Body of pancreas (tissue), 4 donors: ENCODE measurements around the gene STK32B. TPM values are rescaled to one million over a fixed set of nuclear protein-coding genes. Genes with fewer than 3 reads are reported as not detected.

Experiments
- ATAC-seq: fragments of 150-250 bp; one replicate; pipeline ENCODE4 v1.9.1; 2016
- DNase-seq, 4 donors: peaks; one replicate each; pipeline ENCODE4 v3.0.0-alpha.2; 2019
- H3K27ac ChIP-seq, 4 donors: fragments of 200-600 bp; sonication (generic); 1 replicate in 3 of 4; 2 replicates in 1 of 4; pipeline versions ENCODE4 v1.5.1 to v1.6.1; 2016 to 2019; ENCODE audit warnings: mild to moderate bottlenecking in 1 of 4, mixed read lengths in 1 of 4, moderate library complexity in 1 of 4
- H3K27me3 ChIP-seq, 2 donors: fragments of 200-600 bp; sonication (generic); one replicate each; pipeline ENCODE4 v1.6.0; 2016; ENCODE audit warnings: mild to moderate bottlenecking in 1 of 2
- H3K36me3 ChIP-seq, 2 donors: fragments of 200-600 bp; sonication (generic); replicated peaks in 1 of 2; 2 replicates each; pipeline ENCODE4 v1.5.1; 2016; ENCODE audit warnings: low read depth in 2 of 2; ENCODE audit not compliant: insufficient read depth in 1 of 2
- H3K4me1 ChIP-seq: fragments of 200-600 bp; sonication (generic); one replicate; pipeline ENCODE4 v1.6.0; 2016
- H3K4me3 ChIP-seq, 2 donors: fragments of 200-600 bp; sonication (generic); 1 replicate in 1 of 2; 2 replicates in 1 of 2; pipeline ENCODE4 v1.5.1; 2016 to 2019
- H3K9me3 ChIP-seq, 3 donors: fragments of 200-600 bp; sonication (generic); 1 replicate in 2 of 3; 2 replicates in 1 of 3; pipeline ENCODE4 v1.5.1; 2016
- POLR2A ChIP-seq, 3 donors: fragments of 450-650 bp; IDR thresholded peaks; one replicate each; pipeline ENCODE4 v1.6.1; 2016; ENCODE audit warnings: antibody characterized with exemption in 3 of 3, mild to moderate bottlenecking in 2 of 3
- WGBS, 2 donors: methylation state at CpG; one replicate each; pipeline ENCODE4 v1.1.5; 2017; 5-methylcytosine and 5-hydroxymethylcytosine counted together
- intact Hi-C: fragments of 100-400 bp; cut with DNase I; formaldehyde crosslinking; loops from one replicate; pipeline ENCODE4 v1.15.1; 2023
- total RNA-seq, 2 donors: library from RNA; depleted of rRNA; stranded (reverse); fragments of >200 nt; gene quantifications; one replicate each; pipeline ENCODE4 v1.1.0, GENCODE V29; 2016
- TF ChIP-seq, protein P1 (sequence below), 7 experiments: fragments of 450-650 bp in 4 of 7; fragments of 200-600 bp in 3 of 7; sonication (generic) in 3 of 7; IDR thresholded peaks; one replicate each; pipeline ENCODE4 v1.5.1; 2016 to 2019; ENCODE audit warnings: antibody characterized with exemption in 7 of 7

Gene STK32B
- total RNA-seq, 2 donors from 2014 or later: 1.3 to 4.9 TPM

DNA sequence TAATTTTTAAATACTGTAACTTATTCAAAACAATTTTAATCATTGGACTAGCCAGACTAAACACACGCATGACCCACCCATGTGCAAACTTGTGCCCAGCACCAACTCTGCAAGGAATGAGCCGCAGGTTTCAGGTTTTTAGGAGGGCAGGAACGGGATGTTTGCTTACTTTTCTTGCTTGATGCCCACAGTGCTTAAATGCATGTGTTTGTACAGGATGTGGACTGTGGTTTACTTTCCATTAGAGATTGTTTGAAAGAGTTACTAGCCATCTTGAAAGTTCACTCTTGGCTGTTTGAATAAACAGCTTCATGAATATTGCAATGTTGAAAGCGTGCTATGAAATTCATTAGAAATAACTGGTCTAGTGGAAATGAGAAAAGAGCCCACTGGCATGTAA lies 83.3 kb downstream of the STK32B start:
- 81 to 83% methylated on average over 4 of the region's 4 CpGs for WGBS, 2 donors
- intact Hi-C loops: no loop called here
- peaks cover 26% of the 10 kb centered on the region for H3K4me1 ChIP-seq
- H3K27ac ChIP-seq: no peak overlapping the region
- DNase-seq (no peak), ATAC-seq (no peak)
- no peaks in the 10 kb centered on the region for H3K27me3 ChIP-seq
- no peaks in the 10 kb centered on the region for H3K9me3 ChIP-seq
- no peaks in the 10 kb centered on the region for H3K36me3 ChIP-seq
- TF ChIP-seq, protein P1, sequence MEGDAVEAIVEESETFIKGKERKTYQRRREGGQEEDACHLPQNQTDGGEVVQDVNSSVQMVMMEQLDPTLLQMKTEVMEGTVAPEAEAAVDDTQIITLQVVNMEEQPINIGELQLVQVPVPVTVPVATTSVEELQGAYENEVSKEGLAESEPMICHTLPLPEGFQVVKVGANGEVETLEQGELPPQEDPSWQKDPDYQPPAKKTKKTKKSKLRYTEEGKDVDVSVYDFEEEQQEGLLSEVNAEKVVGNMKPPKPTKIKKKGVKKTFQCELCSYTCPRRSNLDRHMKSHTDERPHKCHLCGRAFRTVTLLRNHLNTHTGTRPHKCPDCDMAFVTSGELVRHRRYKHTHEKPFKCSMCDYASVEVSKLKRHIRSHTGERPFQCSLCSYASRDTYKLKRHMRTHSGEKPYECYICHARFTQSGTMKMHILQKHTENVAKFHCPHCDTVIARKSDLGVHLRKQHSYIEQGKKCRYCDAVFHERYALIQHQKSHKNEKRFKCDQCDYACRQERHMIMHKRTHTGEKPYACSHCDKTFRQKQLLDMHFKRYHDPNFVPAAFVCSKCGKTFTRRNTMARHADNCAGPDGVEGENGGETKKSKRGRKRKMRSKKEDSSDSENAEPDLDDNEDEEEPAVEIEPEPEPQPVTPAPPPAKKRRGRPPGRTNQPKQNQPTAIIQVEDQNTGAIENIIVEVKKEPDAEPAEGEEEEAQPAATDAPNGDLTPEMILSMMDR (IDR thresholded peaks at IDR 0.05): no peak
- TF ChIP-seq POLR2A (IDR thresholded peaks at IDR 0.05): no peak
- H3K4me3 ChIP-seq: no peak overlapping the region

GRCh38 chr4:5137226-5137625 lies 85.9 kb downstream of the STK32B start:
- Histone ChIP-seq H3K27me3 (no peaks in the 10 kb centered on the region), H3K36me3 (no peaks in the 10 kb centered on the region), H3K27ac (peak overlapping the region in 3 of 4 donors; percentile 13 to 72 (median 62)), H3K9me3 (no peaks in the 10 kb centered on the region), H3K4me1 (peaks cover 26% of the 10 kb centered on the region), H3K4me3 (no peak overlapping the region)
- intact Hi-C loops: no loop called here
- DNase-seq (no peak), ATAC-seq (no peak)
- no peak for TF ChIP-seq POLR2A (IDR thresholded peaks at IDR 0.05)
- TF ChIP-seq, protein P1 (IDR thresholded peaks at IDR 0.05): no peak
- WGBS, 2 donors: 84 to 85% methylated on average over 2 of the region's 2 CpGs

DNA sequence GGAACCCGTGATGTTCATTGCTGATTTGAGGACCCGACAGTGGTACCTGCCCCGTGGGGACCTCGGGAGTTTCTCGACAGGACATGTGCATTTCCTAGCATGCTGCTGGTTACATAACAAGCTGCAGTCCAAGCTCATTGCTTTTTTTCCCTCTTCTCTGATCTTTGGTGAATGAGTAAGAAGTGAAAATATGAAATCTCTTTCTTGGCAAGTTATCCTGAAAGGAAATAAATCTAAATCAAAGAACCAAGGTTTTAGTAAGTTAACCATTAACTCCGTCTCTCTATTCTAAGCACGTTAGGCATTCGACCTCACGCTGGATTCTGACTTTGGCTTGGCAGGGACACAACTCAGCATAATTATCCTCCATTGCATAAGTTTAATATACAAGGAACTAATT lies 86.6 kb downstream of the STK32B start:
- peak; percentile 91 for ATAC-seq
- no peaks in the 10 kb centered on the region for H3K27me3 ChIP-seq
- no peaks in the 10 kb centered on the region for H3K36me3 ChIP-seq
- TF ChIP-seq, protein P1 (IDR thresholded peaks at IDR 0.05): no peak
- TF ChIP-seq POLR2A (IDR thresholded peaks at IDR 0.05): no peak
- H3K4me1 ChIP-seq: peaks cover 26% of the 10 kb centered on the region
- intact Hi-C loops: no loop called here
- H3K4me3 ChIP-seq: no peak overlapping the region
- DNase-seq: peak; percentile 46 to 75 (median 62)
- peak overlapping the region in 3 of 4 donors; percentile 13 to 72 (median 66) for H3K27ac ChIP-seq
- 17 to 21% methylated on average over 9 of the region's 9 CpGs for WGBS, 2 donors
- no peaks in the 10 kb centered on the region for H3K9me3 ChIP-seq

DNA sequence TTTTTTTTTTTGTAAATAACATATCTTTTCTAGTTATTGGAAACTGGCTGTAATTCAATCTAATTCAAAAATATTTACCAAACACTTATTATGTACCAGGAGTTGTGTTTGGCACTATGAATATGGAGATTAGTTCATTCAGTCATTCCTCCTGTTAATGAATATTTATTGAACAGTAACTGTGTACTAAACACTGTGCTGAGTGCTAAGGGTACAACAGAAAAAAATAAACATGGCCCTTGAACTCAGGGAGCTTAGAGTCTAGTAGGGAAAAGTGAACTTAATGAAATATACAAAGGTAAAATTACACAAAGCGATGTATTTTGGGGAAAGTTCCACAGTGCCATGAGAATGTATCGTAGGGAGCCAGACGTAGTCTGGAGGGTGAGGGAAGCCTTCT lies 87.1 kb downstream of the STK32B start:
- ATAC-seq (peak; percentile 33), DNase-seq (no peak)
- Histone ChIP-seq H3K9me3 (no peaks in the 10 kb centered on the region), H3K4me3 (no peak overlapping the region), H3K4me1 (peaks cover 26% of the 10 kb centered on the region), H3K36me3 (no peaks in the 10 kb centered on the region), H3K27ac (peak overlapping the region in 3 of 4 donors; percentile 53 to 72 (median 66)), H3K27me3 (no peaks in the 10 kb centered on the region)
- TF ChIP-seq, protein P1 (IDR thresholded peaks at IDR 0.05): no peak
- no peak for TF ChIP-seq POLR2A (IDR thresholded peaks at IDR 0.05)
- 70 to 85% methylated on average over 3 of the region's 3 CpGs for WGBS, 2 donors
- intact Hi-C loops: no loop called here

DNA sequence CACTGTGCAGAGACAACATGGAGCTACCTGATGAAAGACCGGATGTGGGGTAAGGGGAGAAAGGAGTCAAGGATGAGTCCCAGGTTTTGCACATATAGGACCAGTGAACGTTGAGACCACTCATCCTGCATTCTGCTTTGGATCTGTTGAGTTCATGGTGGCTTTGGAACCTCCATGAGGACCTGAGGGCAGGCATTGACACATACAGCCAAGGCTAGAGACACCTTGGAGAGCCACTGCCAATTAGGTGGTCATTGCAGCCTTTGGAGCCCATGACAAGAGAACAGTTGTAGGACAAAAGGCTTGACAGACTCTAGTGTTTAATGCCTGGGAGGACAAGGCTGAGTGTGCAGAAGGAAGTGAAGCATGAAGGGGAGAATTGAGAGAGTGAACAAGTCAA lies 87.9 kb downstream of the STK32B start:
- intact Hi-C loops: no loop called here
- Histone ChIP-seq H3K4me1 (peaks cover 26% of the 10 kb centered on the region), H3K4me3 (no peak overlapping the region), H3K36me3 (no peaks in the 10 kb centered on the region), H3K27ac (peak overlapping the region in 2 of 4 donors; percentile 53 to 72), H3K9me3 (no peaks in the 10 kb centered on the region), H3K27me3 (no peaks in the 10 kb centered on the region)
- ATAC-seq: no peak
- no peak for TF ChIP-seq POLR2A (IDR thresholded peaks at IDR 0.05)
- TF ChIP-seq, protein P1 (IDR thresholded peaks at IDR 0.05): no peak
- no peak for DNase-seq
- 67 to 70% methylated on average over 2 of the region's 2 CpGs for WGBS, 2 donors
